ENCODE data around the gene PREB.

DNA sequence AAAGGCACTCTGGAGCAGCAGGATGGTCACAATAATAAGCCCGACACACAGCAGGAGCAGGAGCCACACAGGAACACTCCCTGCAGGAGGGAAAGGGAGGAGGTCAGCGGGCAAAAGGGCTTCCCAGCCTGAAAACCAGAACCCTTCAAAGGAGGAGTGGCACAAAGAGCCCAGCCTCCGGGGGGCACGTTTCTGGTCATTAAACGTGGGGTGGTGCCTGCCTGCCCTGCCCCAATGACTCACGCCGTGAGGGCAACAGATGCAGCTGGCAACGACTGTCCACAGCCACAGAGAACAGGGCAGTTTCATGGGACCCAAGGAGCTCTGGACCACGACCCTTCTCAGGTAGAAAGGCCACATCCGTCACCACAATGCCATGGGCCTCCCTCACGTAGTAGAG, 3.0 kb downstream of the PREB start:
- TF ChIP-seq, protein P1, sequence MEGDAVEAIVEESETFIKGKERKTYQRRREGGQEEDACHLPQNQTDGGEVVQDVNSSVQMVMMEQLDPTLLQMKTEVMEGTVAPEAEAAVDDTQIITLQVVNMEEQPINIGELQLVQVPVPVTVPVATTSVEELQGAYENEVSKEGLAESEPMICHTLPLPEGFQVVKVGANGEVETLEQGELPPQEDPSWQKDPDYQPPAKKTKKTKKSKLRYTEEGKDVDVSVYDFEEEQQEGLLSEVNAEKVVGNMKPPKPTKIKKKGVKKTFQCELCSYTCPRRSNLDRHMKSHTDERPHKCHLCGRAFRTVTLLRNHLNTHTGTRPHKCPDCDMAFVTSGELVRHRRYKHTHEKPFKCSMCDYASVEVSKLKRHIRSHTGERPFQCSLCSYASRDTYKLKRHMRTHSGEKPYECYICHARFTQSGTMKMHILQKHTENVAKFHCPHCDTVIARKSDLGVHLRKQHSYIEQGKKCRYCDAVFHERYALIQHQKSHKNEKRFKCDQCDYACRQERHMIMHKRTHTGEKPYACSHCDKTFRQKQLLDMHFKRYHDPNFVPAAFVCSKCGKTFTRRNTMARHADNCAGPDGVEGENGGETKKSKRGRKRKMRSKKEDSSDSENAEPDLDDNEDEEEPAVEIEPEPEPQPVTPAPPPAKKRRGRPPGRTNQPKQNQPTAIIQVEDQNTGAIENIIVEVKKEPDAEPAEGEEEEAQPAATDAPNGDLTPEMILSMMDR (IDR thresholded peaks at IDR 0.05 in 4 of 5, conservative IDR thresholded peaks at IDR 0.05 in 1 of 5), result no peak
- TF ChIP-seq POLR2A (IDR thresholded peaks at IDR 0.05), result no peak
